GM19240 (cell line): ENCODE data around the gene DOLPP1.

ENCODE experiments used
- DNase-seq: peaks from one replicate; pipeline ENCODE4 v3.0.0; 2011; ENCODE audit warnings: low spot score; ENCODE audit not compliant: insufficient read length

Gene DOLPP1

DNA sequence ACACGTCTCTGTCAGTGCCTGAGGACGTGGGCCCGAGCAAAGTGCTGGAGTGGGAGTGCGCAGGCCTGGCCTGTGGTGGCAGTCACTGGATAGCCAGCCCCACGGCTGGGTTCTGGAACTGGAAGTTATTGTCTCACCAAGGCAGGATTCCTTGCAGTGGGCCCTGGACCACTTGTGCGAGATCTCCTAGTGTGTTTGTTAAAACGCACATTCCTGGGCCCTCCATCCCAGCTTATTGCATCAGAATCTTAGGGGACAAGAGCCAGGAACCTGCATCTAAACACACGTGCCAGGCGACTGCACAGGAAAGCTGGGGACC, 57.2 kb downstream of the DOLPP1 start:
- DNase-seq = no peak

- DNase-seq = no peak
Measured at GRCh38 chr9:129138476-129139232, 57.7 kb downstream of the DOLPP1 start.

DNA sequence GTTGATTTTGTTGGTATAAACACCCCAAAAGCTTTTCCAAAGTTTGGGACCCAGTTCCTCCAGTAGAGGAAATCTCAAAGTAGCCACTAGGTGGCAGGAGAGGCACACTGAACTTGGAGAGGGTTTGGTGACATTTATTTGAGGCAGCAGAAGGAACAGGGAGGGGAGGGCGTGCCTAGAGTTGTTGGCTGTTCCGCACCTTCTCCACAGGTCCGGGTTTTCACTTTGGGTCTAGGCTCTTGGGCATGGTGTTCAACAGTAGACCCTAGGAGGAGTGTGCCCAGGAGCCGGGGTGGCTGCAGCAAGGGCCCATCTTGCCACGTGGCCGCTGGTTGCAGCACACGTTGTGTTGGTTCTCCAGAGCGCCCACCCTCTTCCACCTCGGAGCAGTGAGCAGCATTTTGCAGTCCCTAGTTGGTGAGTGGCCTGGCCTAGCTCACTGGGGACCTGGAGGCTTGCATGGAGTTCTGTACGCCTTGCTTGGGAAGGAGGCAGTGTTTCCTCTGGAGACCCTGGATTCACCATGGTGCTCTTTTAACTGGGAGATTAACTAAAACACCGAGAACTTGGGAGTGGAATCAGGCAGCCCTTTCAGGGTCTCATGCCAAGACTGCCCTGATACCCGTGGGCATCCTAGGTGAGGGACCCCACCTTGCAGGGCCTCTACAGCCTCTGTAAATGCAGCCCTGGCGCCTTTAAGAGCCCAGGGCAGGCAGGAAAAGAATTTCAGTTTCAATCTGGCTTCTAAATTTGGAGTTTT, 58.5 kb downstream of the DOLPP1 start:
- DNase-seq = peak; percentile 62

DNA sequence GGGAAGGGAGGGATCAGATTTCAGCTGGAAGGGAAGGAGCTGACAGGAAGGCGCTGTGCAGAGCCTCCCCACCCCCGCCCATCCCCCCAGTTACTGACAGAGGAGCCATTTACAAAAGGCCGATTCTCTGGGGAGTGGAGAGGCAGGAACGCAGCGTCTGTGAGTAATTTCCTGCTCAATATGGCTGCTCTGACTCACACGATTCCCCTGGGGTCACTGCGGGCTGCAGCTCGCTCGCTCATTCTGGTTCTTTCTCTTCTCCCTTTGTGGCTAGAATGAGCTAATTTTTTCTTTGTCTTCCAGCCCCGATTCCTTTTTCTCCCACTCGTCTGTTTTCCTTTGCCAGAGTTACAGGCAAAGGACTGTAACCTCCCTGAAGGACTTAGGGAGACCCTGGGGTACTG, 59.1 kb downstream of the DOLPP1 start:
- peak; percentile 82 for DNase-seq
